ENCODE results near the gene MRPS6. TPM values are rescaled to one million over a fixed set of nuclear protein-coding genes. Genes with fewer than 3 reads are reported as not detected.

The MRPS6 gene
- 19.0 TPM in 2 replicates for total RNA-seq (2014; rRNA removed; shearing (Covaris generic))

- peak; percentile 72 for DNase-seq (ENCODE audit: low spot score)
Observed at GRCh38 chr21:34073032-34073748, at the start of gene MRPS6, which contains the start of gene SLC5A3. TSS of gene MRPS6 (plus strand) at chr21:34073578. CDS start at chr21:34073701, 123 bp downstream. TSS of gene SLC5A3 (plus strand) at chr21:34073578. CDS start at chr21:34095199, 21,621 bp downstream.

GRCh38 chr21:34023691-34024373, 49.5 kb upstream of the MRPS6 start:
- DNase-seq (ENCODE audit: low spot score), result no peak

- no peak for DNase-seq (ENCODE audit: low spot score)
Observed at GRCh38 chr21:34024374-34024693, 49.0 kb upstream of the MRPS6 start.

GRCh38 chr21:34027721-34028461, 45.5 kb upstream of the MRPS6 start:
- no peak for DNase-seq (ENCODE audit: low spot score)

GRCh38 chr21:34029743-34030528, 43.4 kb upstream of the MRPS6 start:
- peak; percentile 72 for DNase-seq (ENCODE audit: low spot score)

- no peak for DNase-seq (ENCODE audit: low spot score)
Observed at GRCh38 chr21:34031835-34032370, 41.5 kb upstream of the MRPS6 start.

GRCh38 chr21:34034369-34035014, 38.9 kb upstream of the MRPS6 start:
- no peak for DNase-seq (ENCODE audit: low spot score)

GRCh38 chr21:34035619-34036354, 37.6 kb upstream of the MRPS6 start:
- DNase-seq (ENCODE audit: low spot score), result no peak

- no peak for DNase-seq (ENCODE audit: low spot score)
Observed at GRCh38 chr21:34037009-34037795, 36.2 kb upstream of the MRPS6 start.

- DNase-seq (ENCODE audit: low spot score), result no peak
Observed at GRCh38 chr21:34039678-34040382, 33.5 kb upstream of the MRPS6 start.

GRCh38 chr21:34042735-34043134, 30.6 kb upstream of the MRPS6 start:
- DNase-seq (ENCODE audit: low spot score), result no peak

- DNase-seq (ENCODE audit: low spot score), result no peak
Observed at GRCh38 chr21:34043333-34043732, 30.0 kb upstream of the MRPS6 start.

- DNase-seq (ENCODE audit: low spot score), result no peak
Observed at GRCh38 chr21:34046917-34047316, 26.5 kb upstream of the MRPS6 start.

GRCh38 chr21:34047835-34048234, 25.5 kb upstream of the MRPS6 start:
- no peak for DNase-seq (ENCODE audit: low spot score)

- DNase-seq (ENCODE audit: low spot score), result no peak
Observed at GRCh38 chr21:34052171-34052570, 21.2 kb upstream of the MRPS6 start.

- DNase-seq (ENCODE audit: low spot score), result peak; percentile 41
Observed at GRCh38 chr21:34054259-34054658, 19.1 kb upstream of the MRPS6 start.

GRCh38 chr21:34055615-34056014, 17.8 kb upstream of the MRPS6 start:
- peak; percentile 16 for DNase-seq (ENCODE audit: low spot score)

- no peak for DNase-seq (ENCODE audit: low spot score)
Observed at GRCh38 chr21:34061983-34062382, 11.4 kb upstream of the MRPS6 start.

- no peak for DNase-seq (ENCODE audit: low spot score)
Observed at GRCh38 chr21:34065027-34065426, 8.4 kb upstream of the MRPS6 start.
